NCI-H2227 (cell line): ENCODE measurements around the gene ATP5ME.
"Not testable (repeated sequence)": the region's sequence is repeated elsewhere in the genome, so short reads cannot be mapped to it uniquely, and the experiment has no call there.

Source experiments
- DNase-seq: peaks from one replicate; lab custom pipeline; 2025; ENCODE audit not compliant: unreplicated experiment; lab: John Stamatoyannopoulos, UW

ATP5ME gene

DNA sequence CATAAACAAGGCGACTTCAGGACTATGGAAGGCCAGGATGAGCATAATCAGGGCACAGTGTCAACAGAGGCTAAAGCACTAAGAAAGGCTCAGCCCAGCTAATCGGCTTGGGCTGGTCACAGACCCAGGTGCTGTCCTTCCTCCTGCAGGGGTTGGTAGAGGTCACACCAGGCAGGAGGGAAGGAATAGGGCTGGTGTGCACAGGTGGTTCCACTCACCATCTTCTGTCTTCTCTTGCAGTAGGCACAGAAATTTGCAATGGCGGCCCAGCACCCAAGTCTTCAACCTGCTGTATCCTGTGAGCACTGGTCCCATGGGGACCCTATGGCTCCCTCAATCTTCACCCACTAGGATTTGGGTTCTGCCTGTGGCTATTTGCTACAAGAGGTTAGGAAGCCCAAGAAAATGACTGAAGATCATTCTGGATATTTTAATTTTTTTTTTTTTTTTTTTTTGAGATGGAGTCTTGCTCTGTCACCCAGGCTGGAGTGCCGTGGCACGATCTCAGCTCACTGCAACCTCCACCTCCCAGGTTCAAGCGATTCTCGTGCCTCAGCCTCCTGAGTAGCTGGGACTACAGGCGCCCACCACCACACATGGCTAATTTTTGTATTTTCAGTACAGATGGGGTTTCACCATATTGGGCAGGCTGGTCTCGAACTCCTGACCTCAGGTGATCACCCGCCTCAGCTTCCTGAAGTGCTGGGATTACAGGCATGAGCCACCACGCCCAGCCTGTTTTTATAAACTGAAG, 4.1 kb downstream of the ATP5ME start:
- DNase-seq, result not testable (repeated sequence)

DNA sequence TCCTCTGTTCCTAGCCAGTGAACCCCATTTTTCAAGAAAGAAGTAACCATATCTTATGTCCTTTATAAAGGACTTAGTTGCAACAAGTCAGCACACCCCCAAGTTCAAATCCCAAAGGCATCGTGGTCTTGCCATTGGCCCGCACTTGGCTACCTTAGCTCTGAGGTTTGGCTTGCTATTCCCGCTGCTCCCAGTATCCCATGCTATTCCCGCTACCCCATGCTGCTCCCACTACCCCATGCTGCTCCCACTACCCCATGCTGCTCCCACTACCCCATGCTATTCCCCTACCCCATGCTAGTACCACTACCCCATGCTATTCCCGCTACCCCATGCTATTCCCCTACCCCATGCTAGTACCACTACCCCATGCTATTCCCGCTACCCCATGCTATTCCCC, 5.9 kb downstream of the ATP5ME start:
- DNase-seq, result not testable (repeated sequence)

DNA sequence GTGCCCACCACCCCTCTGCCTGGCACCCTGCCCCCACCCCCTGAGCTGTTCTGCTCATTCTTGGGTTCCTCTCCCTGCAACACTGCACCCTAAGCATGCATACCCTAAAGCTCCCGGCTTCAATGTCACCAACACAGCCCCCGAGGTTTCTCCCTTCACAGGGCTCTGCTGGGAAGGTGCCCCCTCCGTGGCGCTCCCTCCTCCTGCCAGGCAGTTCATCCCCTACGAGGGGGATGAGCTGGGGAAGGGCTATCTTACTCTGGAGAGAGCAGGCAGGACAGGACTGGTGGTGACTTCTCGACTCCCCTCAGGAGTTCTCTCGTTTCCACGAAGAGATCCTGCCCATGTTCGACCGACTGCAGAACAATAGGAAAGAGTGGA, 6.5 kb downstream of the ATP5ME start:
- DNase-seq, result no peak

DNA sequence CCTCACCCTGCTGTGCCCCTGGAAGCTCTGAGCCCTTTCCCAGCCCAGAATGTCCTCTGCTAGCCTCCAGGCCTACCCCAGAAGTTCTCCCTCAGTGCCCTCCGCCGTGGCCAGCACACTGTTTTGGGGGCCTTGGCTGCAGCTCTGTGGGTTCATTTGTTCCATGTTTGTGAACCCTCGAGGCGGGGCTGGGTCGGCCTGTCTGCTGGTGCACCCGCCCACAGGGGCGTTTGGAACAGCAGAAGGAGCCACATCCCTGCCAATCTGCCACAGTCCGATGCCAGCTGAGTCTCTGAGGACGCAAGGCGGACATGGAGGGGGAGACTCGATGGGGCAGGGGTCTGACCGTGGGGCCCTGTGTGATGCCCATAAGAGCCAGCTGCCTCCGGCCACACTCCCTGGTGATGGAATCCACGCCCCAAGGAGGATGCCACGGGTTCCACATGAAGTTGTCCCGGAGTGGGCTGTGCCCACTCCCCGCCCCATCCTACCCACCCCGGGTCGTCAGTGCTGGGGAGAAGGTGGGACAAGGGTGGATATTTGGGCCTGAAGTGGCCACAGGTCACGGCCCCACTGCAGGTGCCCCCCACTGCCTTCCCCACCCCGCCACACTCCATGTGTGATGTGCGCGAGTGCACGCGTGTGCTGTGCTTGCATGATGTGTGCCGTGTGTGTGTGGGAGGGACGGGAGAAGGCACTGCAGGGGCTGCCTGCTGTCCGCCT, 7.1 kb downstream of the ATP5ME start:
- no peak for DNase-seq

DNA sequence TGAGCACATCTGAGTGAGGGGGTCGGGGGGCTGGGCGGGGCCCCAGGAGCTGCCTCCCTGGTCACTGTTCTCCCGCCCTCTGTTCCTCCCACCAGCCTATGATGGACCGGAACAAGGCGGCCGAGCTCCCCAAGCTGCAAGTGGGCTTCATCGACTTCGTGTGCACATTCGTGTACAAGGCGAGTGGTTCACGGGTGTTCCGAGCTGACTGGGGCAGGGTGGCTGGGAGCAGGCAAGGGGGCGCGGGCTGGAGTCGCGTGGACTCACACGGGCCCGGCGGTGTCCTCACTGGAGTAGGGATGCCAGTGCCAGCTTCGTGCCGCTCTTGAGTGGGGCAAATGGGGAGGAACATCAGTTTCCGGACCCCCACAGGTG, 7.7 kb downstream of the ATP5ME start:
- DNase-seq, result no peak

DNA sequence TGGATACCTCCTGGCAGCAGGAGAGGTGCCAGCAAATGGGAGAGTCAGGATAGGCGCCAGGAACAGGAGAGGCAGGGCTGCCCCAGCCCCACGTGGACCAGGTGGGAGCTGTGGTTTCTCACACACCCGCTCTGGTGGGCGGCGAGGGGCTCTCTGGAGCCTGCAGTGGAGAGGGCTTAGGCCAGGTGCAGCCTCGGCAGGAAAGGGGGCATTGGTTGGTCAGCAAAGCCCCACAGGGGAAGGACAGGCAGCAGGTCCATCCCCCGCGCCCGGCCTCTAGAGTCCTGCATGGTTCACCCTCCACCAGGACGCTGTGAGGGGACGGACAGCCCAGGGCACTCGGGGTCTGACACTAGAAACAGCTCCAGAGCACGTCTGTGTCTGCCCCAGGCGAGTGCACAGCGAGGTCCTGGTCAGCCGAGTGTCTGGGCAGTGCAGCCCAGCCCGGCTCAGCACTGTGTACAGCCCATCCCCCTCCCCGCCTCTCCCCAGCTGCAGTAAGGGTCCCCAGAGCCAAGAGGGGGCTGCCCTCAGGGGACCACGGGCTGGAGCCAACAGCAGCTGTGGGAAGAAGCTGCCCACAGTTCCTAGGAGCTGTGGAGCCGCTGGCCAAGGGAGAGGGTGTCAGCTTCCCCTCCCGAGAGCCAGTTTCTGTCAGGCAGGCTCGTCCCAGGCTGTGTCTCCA, 8.2 kb downstream of the ATP5ME start:
- DNase-seq, result no peak

DNA sequence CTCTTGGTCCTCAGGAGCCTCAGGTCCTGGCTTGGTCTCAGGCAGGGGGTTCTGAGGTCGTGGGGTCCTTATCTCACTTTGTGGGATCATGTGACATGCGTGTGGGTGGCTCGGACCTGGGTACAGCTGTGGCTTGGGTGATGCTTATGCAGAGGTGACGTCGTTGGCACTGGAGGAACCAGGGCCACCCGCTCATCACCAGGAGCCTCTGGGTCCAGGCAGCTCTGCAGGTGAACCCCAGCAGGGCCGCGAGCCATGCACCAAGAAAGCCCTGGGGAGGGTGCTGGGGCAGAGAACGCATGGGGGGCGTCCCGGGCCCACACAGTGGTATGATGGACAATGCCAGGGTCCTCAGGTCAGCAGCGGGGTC, 8.7 kb downstream of the ATP5ME start:
- no peak for DNase-seq

DNA sequence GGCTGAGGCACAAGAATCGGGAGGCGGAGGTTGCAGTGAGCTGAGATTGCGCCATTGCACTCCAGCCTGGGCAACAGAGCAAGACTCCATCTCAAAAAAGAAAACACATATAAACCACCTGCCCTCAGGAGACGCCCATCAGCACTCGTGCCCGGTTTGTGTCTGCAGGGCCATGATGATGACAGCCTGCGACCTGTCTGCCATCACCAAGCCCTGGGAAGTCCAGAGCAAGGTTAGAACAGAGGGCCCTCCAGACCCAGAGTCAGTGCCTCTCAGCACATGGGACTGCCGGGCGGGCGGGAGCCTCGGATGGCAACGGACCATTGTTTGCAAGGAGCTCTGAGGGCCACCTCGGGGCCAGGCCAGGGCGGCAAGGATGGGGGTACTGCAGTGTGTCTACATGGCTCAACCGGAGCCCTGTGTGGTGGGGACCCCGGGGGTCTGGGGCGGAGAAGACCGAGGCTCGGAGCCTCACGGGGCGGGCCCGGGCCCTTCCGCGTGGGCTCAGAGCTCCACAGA, 9.3 kb downstream of the ATP5ME start:
- DNase-seq, result no peak

DNA sequence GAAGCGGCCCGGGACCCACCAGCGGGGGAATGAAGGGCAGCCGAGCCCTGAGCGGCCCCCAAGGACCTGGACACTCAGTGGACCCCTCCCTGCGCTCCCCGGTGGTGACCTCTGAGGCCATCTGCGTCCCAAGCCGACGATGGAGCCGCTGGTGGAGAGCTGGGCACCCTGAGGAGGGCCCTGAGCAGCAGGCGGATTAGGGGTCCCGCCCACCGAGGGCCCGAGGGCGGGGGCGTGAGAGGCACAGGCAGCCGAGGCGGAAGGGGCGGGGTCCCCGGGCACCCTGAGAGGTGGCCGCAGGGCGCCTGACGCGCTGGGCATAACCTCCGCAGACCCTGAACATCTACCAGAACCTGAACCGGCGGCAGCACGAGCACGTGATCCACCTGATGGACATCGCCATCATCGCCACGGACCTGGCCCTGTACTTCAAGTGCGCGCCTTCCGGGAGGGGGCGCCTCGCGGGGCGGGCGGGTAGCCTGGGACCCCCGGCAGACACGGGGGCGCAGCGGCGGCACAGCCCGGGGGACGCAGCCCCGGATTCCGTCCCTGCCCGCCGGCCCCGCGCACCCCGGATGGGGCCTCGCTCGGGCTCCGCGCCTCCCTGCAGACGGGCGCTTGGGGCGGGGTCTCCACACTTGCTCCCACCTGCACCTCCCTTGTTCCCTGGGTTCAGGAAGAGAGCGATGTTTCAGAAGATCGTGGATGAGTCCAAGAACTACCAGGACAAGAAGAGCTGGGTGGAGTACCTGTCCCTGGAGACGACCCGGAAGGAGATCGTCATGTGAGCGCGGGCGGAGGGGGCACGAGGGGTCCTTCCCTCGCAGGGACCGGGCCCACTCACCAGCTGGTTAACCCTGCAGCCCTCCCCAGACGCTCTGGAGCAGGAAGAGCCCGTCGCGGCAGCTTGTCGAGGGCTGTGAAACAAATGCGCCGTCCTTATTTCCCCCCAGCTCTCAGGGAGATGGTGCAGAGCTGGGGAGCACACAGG, 10.3 kb downstream of the ATP5ME start:
- DNase-seq, result peak; percentile 47

DNA sequence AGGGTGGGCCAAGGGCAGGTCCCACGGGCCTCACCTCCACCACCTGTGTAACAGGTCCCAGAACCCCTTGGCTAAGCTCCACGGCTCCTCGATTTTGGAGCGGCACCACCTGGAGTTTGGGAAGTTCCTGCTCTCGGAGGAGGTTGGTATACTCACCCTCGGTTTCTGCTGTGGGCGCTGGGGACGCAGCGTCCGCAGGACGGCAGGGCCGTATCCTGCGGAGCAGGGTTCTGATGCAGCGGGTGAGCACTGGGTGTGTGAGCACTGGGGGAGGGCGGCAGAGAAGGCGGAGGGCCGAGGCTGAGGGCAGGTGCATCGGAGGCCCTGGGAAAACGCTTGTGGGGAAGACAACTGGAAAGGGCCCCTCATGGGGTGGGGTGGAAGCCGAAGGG, 11.0 kb downstream of the ATP5ME start:
- DNase-seq, result no peak

DNA sequence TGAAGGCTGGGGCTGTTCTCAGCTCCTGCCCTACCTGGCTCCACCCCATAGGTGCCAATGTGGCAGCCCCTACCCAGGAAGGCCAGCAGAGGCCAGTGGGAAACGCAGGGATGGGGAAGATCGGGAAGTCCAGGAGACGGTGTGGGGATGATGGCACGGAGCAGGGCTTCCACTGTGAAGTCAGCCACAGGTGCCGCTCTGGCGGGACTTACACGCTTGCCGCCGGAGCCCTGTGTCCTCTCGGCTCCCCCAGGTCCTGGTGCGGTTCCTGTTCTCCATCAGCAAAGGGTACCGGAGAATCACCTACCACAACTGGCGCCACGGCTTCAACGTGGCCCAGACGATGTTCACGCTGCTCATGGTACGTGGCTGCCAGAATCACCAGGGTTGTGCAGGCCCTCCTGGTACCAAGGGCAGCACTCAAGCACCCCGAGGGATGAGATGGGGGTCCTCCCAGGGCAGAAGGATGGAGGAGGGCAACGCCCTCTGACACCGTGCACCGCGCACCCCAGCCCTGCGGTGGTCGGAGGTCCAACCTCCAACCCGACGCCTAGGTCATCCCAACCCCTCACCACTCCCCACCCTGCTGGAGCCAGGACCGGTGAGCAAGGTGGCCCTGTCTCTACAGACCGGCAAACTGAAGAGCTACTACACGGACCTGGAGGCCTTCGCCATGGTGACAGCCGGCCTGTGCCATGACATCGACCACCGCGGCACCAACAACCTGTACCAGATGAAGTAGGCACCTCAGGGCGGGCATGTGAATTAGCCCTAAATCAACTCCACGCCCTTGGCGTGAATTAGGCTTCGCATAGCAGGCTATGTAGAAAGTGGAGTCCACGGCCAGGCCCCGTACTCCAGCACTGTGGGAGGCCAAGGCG, 12.0 kb downstream of the ATP5ME start:
- no peak for DNase-seq

DNA sequence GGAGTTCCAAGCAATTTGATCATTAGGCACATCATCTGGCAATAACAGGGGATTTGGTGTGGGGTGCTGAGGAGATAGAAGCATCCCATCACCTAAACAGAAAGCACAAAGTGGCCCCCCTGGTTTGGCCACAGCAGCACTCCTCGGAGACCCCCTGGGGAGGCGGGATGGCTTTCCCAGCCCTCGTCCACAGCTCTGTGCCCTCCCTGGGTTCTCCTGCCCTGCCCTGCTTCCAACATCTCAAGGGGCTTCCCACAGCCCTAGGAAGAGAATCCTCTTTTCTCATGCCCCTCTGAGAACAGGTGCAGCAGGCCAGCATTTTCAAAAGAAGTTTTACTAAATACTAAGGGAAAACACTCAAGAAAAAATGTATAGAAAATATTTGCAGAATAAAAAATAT, 12.8 kb downstream of the ATP5ME start:
- DNase-seq, result no peak

DNA sequence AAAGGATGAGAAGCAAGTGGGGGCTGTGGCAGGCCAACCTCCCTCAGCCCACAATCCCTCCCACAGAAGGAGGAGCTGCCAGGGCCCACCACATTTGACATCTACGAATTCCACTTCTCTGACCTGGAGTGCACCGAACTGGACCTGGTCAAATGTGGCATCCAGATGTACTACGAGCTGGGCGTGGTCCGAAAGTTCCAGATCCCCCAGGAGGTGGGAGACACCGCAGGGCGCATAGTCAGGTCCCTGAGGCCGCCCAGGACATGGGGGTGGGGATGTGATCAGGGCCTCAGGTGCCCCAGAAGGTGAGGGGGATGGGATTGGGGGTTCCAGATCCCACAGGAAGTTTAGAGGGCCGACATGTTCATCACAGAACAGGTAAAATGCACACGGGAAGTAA, 13.7 kb downstream of the ATP5ME start:
- no peak for DNase-seq

DNA sequence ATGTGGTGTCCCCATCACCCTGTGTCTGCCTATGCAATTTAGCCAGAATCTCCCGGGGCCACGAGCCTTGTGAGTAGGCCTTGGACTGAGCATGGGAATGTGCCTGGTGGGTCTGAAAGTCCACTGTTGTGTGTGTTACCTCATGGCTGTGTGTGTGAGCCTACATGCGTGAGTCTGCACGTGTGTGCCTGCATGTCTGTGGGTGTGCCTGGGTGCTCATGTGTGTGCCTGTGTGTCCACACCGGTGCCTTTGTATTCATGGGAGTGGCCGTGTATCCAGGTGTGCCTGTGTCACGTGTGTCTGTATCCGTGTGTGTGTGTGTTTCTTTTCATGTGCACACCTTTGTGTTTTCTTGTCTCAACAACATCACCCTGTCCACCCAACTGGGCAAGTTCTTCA, 14.2 kb downstream of the ATP5ME start:
- DNase-seq, result no peak

DNA sequence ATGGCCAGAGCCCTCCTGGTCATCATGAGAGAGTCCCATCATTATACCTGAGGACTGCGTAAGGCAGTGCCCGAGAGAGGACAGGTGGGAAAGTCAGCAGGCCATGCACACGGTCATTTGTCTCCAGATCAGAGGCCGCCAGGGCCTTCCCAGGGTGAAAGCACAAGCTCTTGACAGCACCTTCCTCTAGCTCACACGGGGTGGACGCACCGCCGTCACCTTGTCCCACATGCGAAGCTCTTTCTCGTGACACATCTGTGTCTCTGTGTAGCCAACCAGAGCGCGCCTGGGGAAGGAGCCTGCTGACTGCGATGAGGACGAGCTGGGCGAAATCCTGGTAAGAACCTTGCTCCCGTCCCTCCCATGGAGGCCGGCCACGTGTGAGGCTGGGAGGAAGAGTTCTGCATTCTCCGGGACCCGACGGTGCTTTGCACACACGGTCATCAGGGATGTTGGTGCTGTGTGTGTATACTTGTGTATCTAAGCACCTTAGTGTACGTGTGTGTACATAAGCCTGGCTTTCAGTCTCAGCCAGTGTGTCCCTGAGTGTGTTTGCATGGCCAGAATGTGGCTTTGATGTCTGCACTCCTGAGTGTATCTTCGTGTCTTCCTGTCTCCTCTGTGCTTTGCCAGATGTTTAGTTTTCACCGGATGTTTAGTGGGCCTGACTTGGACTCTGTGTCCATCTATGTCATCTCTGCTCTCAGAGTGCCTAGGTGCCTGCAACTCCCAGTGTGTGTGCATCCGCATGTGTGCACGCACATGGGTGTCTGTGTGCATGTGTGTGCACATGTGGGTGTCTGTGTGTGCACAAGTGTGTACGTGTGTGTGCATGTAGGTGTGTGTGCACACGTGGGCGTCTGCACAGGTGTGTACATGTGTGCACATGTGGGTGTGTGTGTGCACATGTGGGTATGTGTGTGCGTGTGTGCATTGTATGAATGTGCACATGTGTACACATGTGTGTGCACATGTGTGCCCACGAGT, 15.1 kb downstream of the ATP5ME start:
- DNase-seq, result no peak

DNA sequence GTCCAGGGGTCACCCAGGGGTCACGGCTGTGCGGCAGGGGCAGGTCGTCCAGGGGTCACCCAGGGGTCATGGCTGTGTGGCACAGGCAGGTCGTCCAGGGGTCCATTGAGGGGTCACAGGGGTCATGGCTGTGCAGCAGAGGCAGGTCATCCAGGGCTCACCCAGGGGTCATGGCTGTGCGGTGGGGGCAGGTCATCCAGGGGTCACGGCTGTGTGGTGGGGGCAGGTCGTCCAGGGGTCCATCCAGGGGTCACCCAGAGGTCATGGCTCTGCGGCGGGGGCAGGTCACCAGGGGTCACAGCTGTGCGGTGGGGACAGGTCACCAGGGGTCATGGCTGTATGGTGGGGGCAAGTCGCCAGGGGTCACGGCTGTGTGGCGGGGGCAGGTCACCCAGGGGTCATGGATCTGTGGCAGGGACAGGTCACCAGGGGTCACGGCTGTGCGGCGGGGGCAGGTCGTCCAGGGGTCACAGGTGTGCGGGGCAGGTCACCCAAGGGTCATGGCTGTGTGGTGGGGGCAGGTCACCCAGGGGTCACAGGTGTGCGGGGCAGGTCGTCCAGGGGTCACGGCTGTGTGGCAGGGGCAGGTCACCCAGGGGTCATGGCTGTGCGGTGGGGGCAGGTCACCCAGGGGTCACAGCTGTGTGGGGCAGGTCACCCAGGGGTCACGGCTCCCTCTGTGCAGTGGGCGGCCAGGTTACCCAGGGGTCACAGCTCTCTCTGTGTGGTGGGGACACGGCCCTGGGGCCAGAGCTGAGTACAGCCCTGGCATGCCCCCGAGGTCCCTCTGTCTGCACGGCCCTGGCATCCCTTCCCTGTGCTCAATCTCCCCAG, 16.0 kb downstream of the ATP5ME start:
- no peak for DNase-seq

DNA sequence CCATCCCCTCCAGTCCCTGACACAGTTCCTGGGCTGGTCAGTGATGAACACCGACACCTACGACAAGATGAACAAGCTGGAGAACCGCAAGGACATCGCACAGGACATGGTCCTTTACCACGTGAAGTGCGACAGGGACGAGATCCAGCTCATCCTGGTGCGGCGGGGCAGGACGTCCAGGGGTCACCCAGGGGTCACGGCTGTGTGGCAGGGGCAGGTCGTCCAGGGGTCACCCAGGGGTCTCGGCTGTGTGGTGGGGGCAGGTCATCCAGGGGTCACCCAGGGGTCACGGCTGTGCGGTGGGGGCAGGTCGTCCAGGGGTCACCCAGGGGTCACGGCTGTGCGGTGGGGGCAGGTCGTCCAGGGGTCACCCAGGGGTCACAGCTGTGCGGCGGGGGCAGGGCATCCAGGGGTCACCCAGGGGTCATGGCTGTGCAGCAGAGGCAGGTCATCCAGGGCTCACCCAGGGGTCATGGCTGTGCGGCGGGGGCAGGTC, 16.7 kb downstream of the ATP5ME start:
- no peak for DNase-seq
